HCT116 (cell line): ENCODE measurements around the gene CRK. TPM values are rescaled to one million over a fixed set of nuclear protein-coding genes. Genes with fewer than 3 reads are reported as not detected.

Experiments used
- ATAC-seq: fragments of 200-7000 bp; cut with Tn5 transposase; 2 replicates; pipeline ENCODE4 v1.9.1; 2020; ENCODE audit warnings: mild to moderate bottlenecking, moderate library complexity
- BruUV-seq: library from RNA; stranded (reverse); fragments of 400-500 nt; replicated peaks from 2 replicates; lab custom pipeline; 2021; lab: Mats Ljungman, UMichigan
- CTCF ChIA-PET: fragments of 300-600 bp; sonication (Branson Sonifier 250); formaldehyde crosslinking; loops from one replicate; lab custom pipeline; 2021; ENCODE audit warnings: antibody characterized with exemption; lab: Charles Lee
- POLR2A ChIA-PET: fragments of 300-600, 350-600 bp; sonication (Branson Sonifier 250); formaldehyde crosslinking; loops from one replicate; lab custom pipeline; 2021; ENCODE audit warnings: antibody characterized with exemption; lab: Charles Lee
- RAD21 ChIA-PET, 2 experiments: fragments of 300-600 bp; sonication (Branson Sonifier 250); formaldehyde crosslinking; loops; one replicate each; lab custom pipeline; 2023; ENCODE audit warnings: low total read pairs in 2 of 2; ENCODE audit not compliant: uncharacterized antibody in 2 of 2, unreplicated experiment in 2 of 2, low non-redundant PET in 1 of 2; lab: Charles Lee
- DNase-seq: peaks from one replicate; pipeline ENCODE4 v3.0.0-alpha.2; 2010; ENCODE audit warnings: low read depth, low spot score
- H2AFZ ChIP-seq: fragments of 200-600 bp; shearing (Covaris generic), sonication (generic); 2 replicates; pipeline ENCODE4 v1.6.1; 2017; ENCODE audit warnings: low read depth, mixed run types, mixed read lengths, antibody characterized with exemption, low read length; ENCODE audit not compliant: poor library complexity, severe bottlenecking
- H3K27ac ChIP-seq: 2 replicates; pipeline ENCODE4 v1.5.1; 2012; ENCODE audit warnings: low read depth, low read length
- H3K27me3 ChIP-seq: fragments of 200-600 bp; sonication (generic); 2 replicates; pipeline ENCODE4 v1.6.1; 2016; ENCODE audit warnings: mixed run types, low read length, mixed read lengths; ENCODE audit not compliant: insufficient read depth
- H3K36me3 ChIP-seq, 2 experiments: fragments of 200-500 bp in 1 of 2; fragments of 200-600 bp in 1 of 2; sonication (Bioruptor generic) in 1 of 2; sonication (generic) in 1 of 2; 2 replicates each; pipeline versions ENCODE4 v1.5.1 to v1.6.1; 2014 to 2016; ENCODE audit warnings: low read length in 2 of 2, inconsistent platforms in 1 of 2, mixed read lengths in 1 of 2, mixed run types in 1 of 2; ENCODE audit not compliant: insufficient read depth in 2 of 2, control insufficient read depth in 1 of 2
- H3K4me1 ChIP-seq, 2 experiments: fragments of 200-600 bp in 1 of 2; sonication (generic) in 1 of 2; 2 replicates each; pipeline versions ENCODE4 v1.5.1 to v1.6.1; 2012 to 2017; ENCODE audit warnings: low read length in 2 of 2, inconsistent platforms in 1 of 2, mild to moderate bottlenecking in 1 of 2, mixed read lengths in 1 of 2, mixed run types in 1 of 2, moderate library complexity in 1 of 2; ENCODE audit not compliant: insufficient read depth in 2 of 2, control insufficient read depth in 1 of 2
- H3K4me2 ChIP-seq: fragments of 200-600 bp; sonication (generic); 2 replicates; pipeline ENCODE4 v1.6.1; 2017; ENCODE audit warnings: mixed run types, low read length, mixed read lengths
- H3K4me3 ChIP-seq, 2 experiments: fragments of 200-600 bp in 1 of 2; sonication (generic) in 1 of 2; replicated peaks in 1 of 2; 2 replicates each; pipeline ENCODE4 v1.5.1; 2011 to 2016; ENCODE audit warnings: low read length in 2 of 2, control low read depth in 1 of 2, low read depth in 1 of 2, mild to moderate bottlenecking in 1 of 2, mixed read lengths in 1 of 2, mixed run types in 1 of 2
- H3K79me2 ChIP-seq: fragments of 200-600 bp; sonication (generic); 2 replicates; pipeline ENCODE4 v1.6.1; 2017; ENCODE audit warnings: mild to moderate bottlenecking, mixed run types, low read length, moderate library complexity, mixed read lengths; ENCODE audit not compliant: insufficient read depth
- H3K9ac ChIP-seq: fragments of 200-600 bp; sonication (generic); 2 replicates; pipeline ENCODE4 v1.6.1; 2016; ENCODE audit warnings: low read length, mixed read lengths
- H3K9me2 ChIP-seq: fragments of 200-600 bp; sonication (generic), shearing (Covaris generic); 2 replicates; pipeline ENCODE4 v1.6.1; 2017; ENCODE audit warnings: mixed run types, mild to moderate bottlenecking, moderate library complexity; ENCODE audit not compliant: insufficient read depth
- H3K9me3 ChIP-seq, 2 experiments: fragments of 200-500 bp in 1 of 2; fragments of 200-600 bp in 1 of 2; sonication (Bioruptor generic) in 1 of 2; sonication (generic) in 1 of 2; 2 replicates each; pipeline ENCODE4 v1.6.1; 2014 to 2017; ENCODE audit warnings: low read length in 2 of 2, mixed read lengths in 2 of 2, inconsistent platforms in 1 of 2, low read depth in 1 of 2, mild to moderate bottlenecking in 1 of 2, mixed run types in 1 of 2, moderate library complexity in 1 of 2; ENCODE audit not compliant: control insufficient read depth in 1 of 2, insufficient read depth in 1 of 2
- H4K20me1 ChIP-seq: fragments of 200-600 bp; sonication (generic), shearing (Covaris generic); 2 replicates; pipeline ENCODE4 v1.6.1; 2017; ENCODE audit warnings: mixed run types, mild to moderate bottlenecking, moderate library complexity; ENCODE audit not compliant: insufficient read depth
- CBX3 ChIP-seq: IDR thresholded peaks from 2 replicates; pipeline ENCODE4 v1.6.1; 2012; ENCODE audit warnings: low read depth
- CEBPB ChIP-seq: IDR thresholded peaks from 2 replicates; pipeline ENCODE4 v1.6.1; 2012; ENCODE audit warnings: low read depth
- POLR2A ChIP-seq: IDR thresholded peaks from 2 replicates; pipeline ENCODE4 v1.7.0; 2011; ENCODE audit warnings: borderline replicate concordance; ENCODE audit not compliant: insufficient read depth, insufficient read length; ENCODE audit errors: extremely low read depth
- REST ChIP-seq: IDR thresholded peaks from 2 replicates; pipeline ENCODE4 v1.6.1; 2012; ENCODE audit warnings: low read depth
- SIN3A ChIP-seq: IDR thresholded peaks from 2 replicates; pipeline ENCODE4 v1.6.1; 2012; ENCODE audit warnings: low read depth
- SRF ChIP-seq: IDR thresholded peaks from 2 replicates; pipeline ENCODE4 v1.6.1; 2012; ENCODE audit warnings: low read depth
- TCF7L2 ChIP-seq: IDR thresholded peaks from 2 replicates; pipeline ENCODE4 v1.7.0; 2011; ENCODE audit warnings: borderline replicate concordance, inconsistent platforms; ENCODE audit not compliant: insufficient read depth, insufficient read length; ENCODE audit errors: extremely low read depth
- YY1 ChIP-seq: IDR thresholded peaks from 2 replicates; pipeline ENCODE4 v1.6.1; 2011; ENCODE audit warnings: low read length, low read depth, moderate library complexity, mild to moderate bottlenecking; ENCODE audit not compliant: insufficient replicate concordance; ENCODE audit errors: extremely low read depth
- ZFX ChIP-seq: fragments of 450-650 bp; IDR thresholded peaks from 2 replicates; pipeline ENCODE4 v1.6.1; 2017
- intact Hi-C: fragments of 100-400 bp; cut with micrococcal nuclease; formaldehyde crosslinking; loops from 2 replicates; pipeline ENCODE4 v1.10.0; 2022
- total RNA-seq: library from RNA; stranded (reverse); gene quantifications from one replicate; pipeline ENCODE4 v1.2.1, GENCODE V29; 2021; ENCODE audit not compliant: unreplicated experiment

CRK gene
- total RNA-seq, 1 experiment from 2014 or later = 55.5 TPM

- peaks cover 54% of the 10 kb centered on the region for H3K79me2 ChIP-seq
- no peak overlapping the region for H3K4me3 ChIP-seq
- no peak for ATAC-seq
- intact Hi-C loops = no loop called here
- no peak for DNase-seq
- BruUV-seq = no TSS peak
- H3K27me3 ChIP-seq = no peaks in the 10 kb centered on the region
- H3K36me3 ChIP-seq = peaks cover 20 to 34% of the 10 kb centered on the region in 2 experiments
- TF ChIP-seq SRF (no peak), REST (no peak), TCF7L2 (no peak), ZFX (no peak), CEBPB (no peak), POLR2A (no peak), SIN3A (no peak), YY1 (no peak), CBX3 (no peak)
- ChIA-PET RAD21 (no interaction called here), CTCF (no interaction called here), POLR2A (no interaction called here)
- H3K27ac ChIP-seq = no peak overlapping the region
- no peak overlapping the region for H2AFZ ChIP-seq
- no peak overlapping the region for H3K9ac ChIP-seq
- H3K9me3 ChIP-seq = no peaks in the 10 kb centered on the region
- H3K4me2 ChIP-seq = no peak overlapping the region
- H4K20me1 ChIP-seq = no peaks in the 10 kb centered on the region; the same call in 1 of the 2 replicates
- no peaks in the 10 kb centered on the region for H3K9me2 ChIP-seq
- peaks cover 0 to 20% of the 10 kb centered on the region in 2 experiments; a peak in 3 of 4 replicates for H3K4me1 ChIP-seq
Observed at GRCh38 chr17:1420981-1421380, 35.1 kb downstream of the CRK start.
